NCI-H345 treated with DMSO at 0.1 percent for 48 hours (cell line): ENCODE measurements around the gene MANBA.
A peak's percentile ranks its signal among the peaks of the same experiment; 100 is the strongest.

ENCODE experiments used
- DNase-seq: peaks from one replicate; lab custom pipeline; 2025; ENCODE audit not compliant: unreplicated experiment; lab: John Stamatoyannopoulos, UW

MANBA gene

GRCh38 chr4:102760645-102761295, at the start of gene MANBA:
Gene MANBA, minus strand, starts transcription at chr4:102760968. Its CDS starts 74 bp downstream, at chr4:102760894.
- peak; percentile 39 for DNase-seq

- no peak for DNase-seq
Measured at GRCh38 chr4:102809691-102810090, 48.9 kb upstream of the MANBA start.

- DNase-seq, result no peak
Measured at GRCh38 chr4:102809190-102809589, 48.4 kb upstream of the MANBA start.

- DNase-seq, result no peak
Measured at GRCh38 chr4:102808009-102808408, 47.2 kb upstream of the MANBA start.

GRCh38 chr4:102807345-102807744, 46.6 kb upstream of the MANBA start:
- no peak for DNase-seq

GRCh38 chr4:102799816-102800215, 39.0 kb upstream of the MANBA start:
- no peak for DNase-seq

- DNase-seq, result no peak
Measured at GRCh38 chr4:102794999-102795398, 34.2 kb upstream of the MANBA start.

- DNase-seq, result no peak
Measured at GRCh38 chr4:102792361-102792936, 31.7 kb upstream of the MANBA start.

GRCh38 chr4:102791318-102791835, 30.6 kb upstream of the MANBA start:
- no peak for DNase-seq

- DNase-seq, result no peak
Measured at GRCh38 chr4:102789317-102789717, 28.5 kb upstream of the MANBA start.

- no peak for DNase-seq
Measured at GRCh38 chr4:102787944-102788343, 27.2 kb upstream of the MANBA start.

GRCh38 chr4:102787096-102787881, 26.5 kb upstream of the MANBA start:
- DNase-seq, result no peak

GRCh38 chr4:102786279-102786678, 25.5 kb upstream of the MANBA start:
- DNase-seq, result no peak

- no peak for DNase-seq
Measured at GRCh38 chr4:102783006-102783405, 22.2 kb upstream of the MANBA start.

- DNase-seq, result no peak
Measured at GRCh38 chr4:102781570-102781969, 20.8 kb upstream of the MANBA start.

- DNase-seq, result no peak
Measured at GRCh38 chr4:102780476-102781144, 19.8 kb upstream of the MANBA start.

- no peak for DNase-seq
Measured at GRCh38 chr4:102779204-102779603, 18.4 kb upstream of the MANBA start.

GRCh38 chr4:102778720-102779119, 18.0 kb upstream of the MANBA start:
- no peak for DNase-seq

GRCh38 chr4:102775805-102776204, 15.0 kb upstream of the MANBA start:
- no peak for DNase-seq

GRCh38 chr4:102774254-102774653, 13.5 kb upstream of the MANBA start:
- DNase-seq, result no peak

GRCh38 chr4:102772738-102773340, 12.1 kb upstream of the MANBA start:
- no peak for DNase-seq
